GM23338 (cell line): ENCODE results near the gene ECHDC3.

Experiments used
- EZH2phosphoT487 ChIP-seq: fragments of 200-600 bp; sonication (generic); IDR thresholded peaks from one replicate; pipeline ENCODE4 v1.8.1; 2018; ENCODE audit warnings: antibody characterized with exemption; ENCODE audit not compliant: unreplicated experiment
- POLR2AphosphoS5 ChIP-seq: IDR thresholded peaks from 2 replicates; pipeline ENCODE4 v1.6.1; 2016; ENCODE audit warnings: antibody characterized with exemption, low read depth
- TF ChIP-seq, protein P1 (sequence below), 2 experiments: fragments of 200-600 bp in 1 of 2; sonication (generic) in 1 of 2; conservative IDR thresholded peaks; 2 replicates each; pipeline versions ENCODE4 v1.5.1 to v1.6.1; 2016 to 2017; ENCODE audit warnings: antibody characterized with exemption in 2 of 2, low read depth in 2 of 2, mild to moderate bottlenecking in 2 of 2, moderate library complexity in 1 of 2
- TF ChIP-seq, protein P2 (sequence below): IDR thresholded peaks from one replicate; pipeline ENCODE4 v1.6.1; 2018; ENCODE audit warnings: antibody characterized with exemption; ENCODE audit not compliant: unreplicated experiment

DNA sequence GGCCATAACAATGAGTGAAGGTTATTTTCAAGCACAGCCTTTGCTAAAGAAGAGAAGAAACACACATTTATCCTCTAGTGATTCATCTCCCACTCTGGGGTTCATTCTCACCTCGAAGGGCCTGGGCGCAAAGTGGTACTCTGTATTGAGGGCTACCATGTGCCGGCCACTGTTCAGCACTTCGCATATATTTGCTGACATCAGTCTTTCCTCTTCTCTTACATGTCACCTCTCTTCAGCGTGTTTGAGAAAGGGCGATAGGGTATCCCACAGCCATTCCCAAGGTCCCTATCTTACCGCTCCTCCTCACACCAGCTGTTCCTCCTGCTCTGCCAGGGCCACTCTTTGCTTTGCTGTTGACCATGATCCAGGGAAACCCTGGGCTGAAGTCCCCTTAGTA lies 48.8 kb upstream of the ECHDC3 start:
- TF ChIP-seq, protein P1, sequence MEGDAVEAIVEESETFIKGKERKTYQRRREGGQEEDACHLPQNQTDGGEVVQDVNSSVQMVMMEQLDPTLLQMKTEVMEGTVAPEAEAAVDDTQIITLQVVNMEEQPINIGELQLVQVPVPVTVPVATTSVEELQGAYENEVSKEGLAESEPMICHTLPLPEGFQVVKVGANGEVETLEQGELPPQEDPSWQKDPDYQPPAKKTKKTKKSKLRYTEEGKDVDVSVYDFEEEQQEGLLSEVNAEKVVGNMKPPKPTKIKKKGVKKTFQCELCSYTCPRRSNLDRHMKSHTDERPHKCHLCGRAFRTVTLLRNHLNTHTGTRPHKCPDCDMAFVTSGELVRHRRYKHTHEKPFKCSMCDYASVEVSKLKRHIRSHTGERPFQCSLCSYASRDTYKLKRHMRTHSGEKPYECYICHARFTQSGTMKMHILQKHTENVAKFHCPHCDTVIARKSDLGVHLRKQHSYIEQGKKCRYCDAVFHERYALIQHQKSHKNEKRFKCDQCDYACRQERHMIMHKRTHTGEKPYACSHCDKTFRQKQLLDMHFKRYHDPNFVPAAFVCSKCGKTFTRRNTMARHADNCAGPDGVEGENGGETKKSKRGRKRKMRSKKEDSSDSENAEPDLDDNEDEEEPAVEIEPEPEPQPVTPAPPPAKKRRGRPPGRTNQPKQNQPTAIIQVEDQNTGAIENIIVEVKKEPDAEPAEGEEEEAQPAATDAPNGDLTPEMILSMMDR (conservative IDR thresholded peaks at IDR 0.05; ENCODE audit: low read depth in 2 of 2): no peak
- TF ChIP-seq EZH2phosphoT487 (no peak), POLR2AphosphoS5 (no peak)
- TF ChIP-seq, protein P2, sequence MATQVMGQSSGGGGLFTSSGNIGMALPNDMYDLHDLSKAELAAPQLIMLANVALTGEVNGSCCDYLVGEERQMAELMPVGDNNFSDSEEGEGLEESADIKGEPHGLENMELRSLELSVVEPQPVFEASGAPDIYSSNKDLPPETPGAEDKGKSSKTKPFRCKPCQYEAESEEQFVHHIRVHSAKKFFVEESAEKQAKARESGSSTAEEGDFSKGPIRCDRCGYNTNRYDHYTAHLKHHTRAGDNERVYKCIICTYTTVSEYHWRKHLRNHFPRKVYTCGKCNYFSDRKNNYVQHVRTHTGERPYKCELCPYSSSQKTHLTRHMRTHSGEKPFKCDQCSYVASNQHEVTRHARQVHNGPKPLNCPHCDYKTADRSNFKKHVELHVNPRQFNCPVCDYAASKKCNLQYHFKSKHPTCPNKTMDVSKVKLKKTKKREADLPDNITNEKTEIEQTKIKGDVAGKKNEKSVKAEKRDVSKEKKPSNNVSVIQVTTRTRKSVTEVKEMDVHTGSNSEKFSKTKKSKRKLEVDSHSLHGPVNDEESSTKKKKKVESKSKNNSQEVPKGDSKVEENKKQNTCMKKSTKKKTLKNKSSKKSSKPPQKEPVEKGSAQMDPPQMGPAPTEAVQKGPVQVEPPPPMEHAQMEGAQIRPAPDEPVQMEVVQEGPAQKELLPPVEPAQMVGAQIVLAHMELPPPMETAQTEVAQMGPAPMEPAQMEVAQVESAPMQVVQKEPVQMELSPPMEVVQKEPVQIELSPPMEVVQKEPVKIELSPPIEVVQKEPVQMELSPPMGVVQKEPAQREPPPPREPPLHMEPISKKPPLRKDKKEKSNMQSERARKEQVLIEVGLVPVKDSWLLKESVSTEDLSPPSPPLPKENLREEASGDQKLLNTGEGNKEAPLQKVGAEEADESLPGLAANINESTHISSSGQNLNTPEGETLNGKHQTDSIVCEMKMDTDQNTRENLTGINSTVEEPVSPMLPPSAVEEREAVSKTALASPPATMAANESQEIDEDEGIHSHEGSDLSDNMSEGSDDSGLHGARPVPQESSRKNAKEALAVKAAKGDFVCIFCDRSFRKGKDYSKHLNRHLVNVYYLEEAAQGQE: no peak
